Loucy (cell line): ENCODE results near the gene MCEMP1.

Experiments
- H2AFZ ChIP-seq: fragments of 200-600 bp; sonication (generic); 2 replicates; pipeline ENCODE4 v1.6.0; 2016; ENCODE audit warnings: antibody characterized with exemption, mild to moderate bottlenecking, low read length, moderate library complexity
- H3F3A ChIP-seq: fragments of 200-600 bp; 2 replicates; pipeline ENCODE4 v1.6.0; 2016; ENCODE audit warnings: antibody characterized with exemption, low read depth, mild to moderate bottlenecking
- H3K27me3 ChIP-seq: fragments of 200-600 bp; sonication (generic); 2 replicates; pipeline ENCODE4 v1.6.1; 2014; ENCODE audit warnings: low read length, mild to moderate bottlenecking; ENCODE audit not compliant: insufficient read depth, poor library complexity, severe bottlenecking
- H3K36me3 ChIP-seq: fragments of 200-600 bp; sonication (generic); 2 replicates; pipeline ENCODE4 v1.6.1; 2016; ENCODE audit warnings: low read length; ENCODE audit not compliant: insufficient read depth
- H3K4me1 ChIP-seq: fragments of 200-600 bp; sonication (generic); 2 replicates; pipeline ENCODE4 v1.5.1; 2014; ENCODE audit warnings: low read length, mild to moderate bottlenecking; ENCODE audit not compliant: insufficient read depth, poor library complexity, severe bottlenecking
- H3K4me2 ChIP-seq: fragments of 200-600 bp; sonication (generic); 2 replicates; pipeline ENCODE4 v1.6.0; 2014; ENCODE audit warnings: antibody characterized with exemption, low read length, low read depth, mild to moderate bottlenecking; ENCODE audit not compliant: poor library complexity, severe bottlenecking
- H3K4me3 ChIP-seq: fragments of 200-600 bp; sonication (generic); 2 replicates; pipeline ENCODE4 v1.5.1; 2014; ENCODE audit warnings: low read length, mild to moderate bottlenecking, mixed read lengths; ENCODE audit not compliant: poor library complexity, severe bottlenecking
- H3K79me2 ChIP-seq: fragments of 200-600 bp; sonication (generic); 2 replicates; pipeline ENCODE4 v1.6.1; 2014; ENCODE audit warnings: low read length; ENCODE audit not compliant: insufficient read depth
- H3K9ac ChIP-seq: fragments of 200-600 bp; sonication (generic); 2 replicates; pipeline ENCODE4 v1.6.0; 2014; ENCODE audit warnings: mild to moderate bottlenecking, low read depth, low read length, moderate library complexity; ENCODE audit not compliant: poor library complexity, severe bottlenecking
- H3K9me2 ChIP-seq: fragments of 200-600 bp; sonication (generic); replicated peaks from 2 replicates; pipeline ENCODE4 v1.6.1; 2016; ENCODE audit warnings: low read depth, low read length, mixed read lengths
- H3K9me3 ChIP-seq: fragments of 200-600 bp; sonication (generic); 2 replicates; pipeline ENCODE4 v1.6.1; 2014; ENCODE audit warnings: mild to moderate bottlenecking, antibody characterized with exemption, low read length, low read depth; ENCODE audit not compliant: insufficient read depth
- H4K20me1 ChIP-seq: fragments of 200-600 bp; sonication (generic); 2 replicates; pipeline ENCODE4 v1.6.0; 2014; ENCODE audit warnings: antibody characterized with exemption, low read length, mild to moderate bottlenecking; ENCODE audit not compliant: insufficient read depth, poor library complexity, severe bottlenecking
- CTCF ChIP-seq: fragments of 200-600 bp; sonication (generic); conservative IDR thresholded peaks from 2 replicates; pipeline ENCODE4 v1.5.1; 2014; ENCODE audit warnings: mild to moderate bottlenecking, antibody characterized with exemption, low read length
- EZH2phosphoT487 ChIP-seq: fragments of 200-600 bp; IDR thresholded peaks from 2 replicates; pipeline ENCODE4 v1.6.1; 2018; ENCODE audit warnings: antibody characterized with exemption, mild to moderate bottlenecking, moderate library complexity, borderline replicate concordance

The MCEMP1 gene

GRCh38 chr19:7661744-7662538 is 14.9 kb upstream of the MCEMP1 start:
- H3K4me3 ChIP-seq, result no peak overlapping the region
- no peaks in the 10 kb centered on the region for H3F3A ChIP-seq
- H3K36me3 ChIP-seq, result no peaks in the 10 kb centered on the region
- no peaks in the 10 kb centered on the region for H3K27me3 ChIP-seq
- no peak overlapping the region for H2AFZ ChIP-seq
- H4K20me1 ChIP-seq, result no peaks in the 10 kb centered on the region
- no peaks in the 10 kb centered on the region for H3K9me2 ChIP-seq
- no peaks in the 10 kb centered on the region for H3K9me3 ChIP-seq
- no peak overlapping the region for H3K4me2 ChIP-seq
- TF ChIP-seq CTCF (no peak), EZH2phosphoT487 (no peak)
- H3K9ac ChIP-seq, result no peak overlapping the region
- no peaks in the 10 kb centered on the region for H3K4me1 ChIP-seq
- no peaks in the 10 kb centered on the region for H3K79me2 ChIP-seq

GRCh38 chr19:7662657-7663056 is 14.2 kb upstream of the MCEMP1 start:
- H3K27me3 ChIP-seq, result no peaks in the 10 kb centered on the region
- H3K9ac ChIP-seq, result no peak overlapping the region
- no peaks in the 10 kb centered on the region for H3F3A ChIP-seq
- H3K4me2 ChIP-seq, result no peak overlapping the region
- no peaks in the 10 kb centered on the region for H3K4me1 ChIP-seq
- no peak overlapping the region for H2AFZ ChIP-seq
- no peaks in the 10 kb centered on the region for H3K79me2 ChIP-seq
- no peaks in the 10 kb centered on the region for H3K9me2 ChIP-seq
- no peaks in the 10 kb centered on the region for H3K36me3 ChIP-seq
- TF ChIP-seq EZH2phosphoT487 (no peak), CTCF (no peak)
- H4K20me1 ChIP-seq, result no peaks in the 10 kb centered on the region
- no peak overlapping the region for H3K4me3 ChIP-seq
- no peaks in the 10 kb centered on the region for H3K9me3 ChIP-seq

GRCh38 chr19:7663706-7664105 is 13.2 kb upstream of the MCEMP1 start:
- no peaks in the 10 kb centered on the region for H3K4me1 ChIP-seq
- no peaks in the 10 kb centered on the region for H3K9me3 ChIP-seq
- H3K4me3 ChIP-seq, result no peak overlapping the region
- H3F3A ChIP-seq, result no peaks in the 10 kb centered on the region
- no peak overlapping the region for H3K4me2 ChIP-seq
- no peak overlapping the region for H2AFZ ChIP-seq
- H3K79me2 ChIP-seq, result no peaks in the 10 kb centered on the region
- no peaks in the 10 kb centered on the region for H3K36me3 ChIP-seq
- no peaks in the 10 kb centered on the region for H3K27me3 ChIP-seq
- no peak for TF ChIP-seq CTCF
- no peak for TF ChIP-seq EZH2phosphoT487
- no peaks in the 10 kb centered on the region for H4K20me1 ChIP-seq
- H3K9ac ChIP-seq, result no peak overlapping the region
- no peaks in the 10 kb centered on the region for H3K9me2 ChIP-seq
